Mononuclear cell (primary cell): ENCODE data around the gene CACNA2D3. TPM values are rescaled to one million over a fixed set of nuclear protein-coding genes. Genes with fewer than 3 reads are reported as not detected.

Experiments
- H3K27me3 ChIP-seq: 2 replicates; pipeline ENCODE4 v1.6.0; 2011; ENCODE audit warnings: low read length, control low read depth; ENCODE audit not compliant: insufficient read depth
- H3K4me1 ChIP-seq: 2 replicates; pipeline ENCODE4 v1.5.1; 2011; ENCODE audit warnings: mild to moderate bottlenecking, low read length, control low read depth; ENCODE audit not compliant: insufficient read depth
- H3K4me3 ChIP-seq: 2 replicates; pipeline ENCODE4 v1.5.1; 2011; ENCODE audit warnings: mild to moderate bottlenecking, low read length, moderate library complexity
- H3K9me3 ChIP-seq: 2 replicates; pipeline ENCODE4 v1.5.1; 2011; ENCODE audit warnings: low read depth, mild to moderate bottlenecking, control low read depth, low read length
- total RNA-seq: library from RNA; depleted of rRNA; stranded (reverse); fragments of >200 nt; gene quantifications from one replicate; pipeline ENCODE4 v1.2.3, GENCODE V29; 2012

CACNA2D3 gene
- total RNA-seq, 1 donor: 2.0 TPM

- Histone ChIP-seq H3K4me1 (no peaks in the 10 kb centered on the region), H3K27me3 (no peaks in the 10 kb centered on the region), H3K9me3 (no peaks in the 10 kb centered on the region), H3K4me3 (no peak overlapping the region)
These were observed 574.0 kb downstream of the CACNA2D3 start for GRCh38 chr3:54696313-54696712.

- Histone ChIP-seq H3K27me3 (no peaks in the 10 kb centered on the region), H3K4me1 (no peaks in the 10 kb centered on the region), H3K4me3 (no peak overlapping the region), H3K9me3 (no peaks in the 10 kb centered on the region)
These were observed 575.7 kb downstream of the CACNA2D3 start for GRCh38 chr3:54698054-54698453.

- Histone ChIP-seq H3K27me3 (no peaks in the 10 kb centered on the region), H3K4me3 (no peak overlapping the region), H3K9me3 (no peaks in the 10 kb centered on the region), H3K4me1 (no peaks in the 10 kb centered on the region)
These were observed 581.6 kb downstream of the CACNA2D3 start for GRCh38 chr3:54703923-54704322.

- Histone ChIP-seq H3K4me3 (no peak overlapping the region), H3K27me3 (no peaks in the 10 kb centered on the region), H3K4me1 (no peaks in the 10 kb centered on the region), H3K9me3 (no peaks in the 10 kb centered on the region)
These were observed 583.4 kb downstream of the CACNA2D3 start for GRCh38 chr3:54705730-54706129.

GRCh38 chr3:54706738-54707137 lies 584.4 kb downstream of the CACNA2D3 start:
- no peaks in the 10 kb centered on the region for H3K4me1 ChIP-seq
- H3K27me3 ChIP-seq: no peaks in the 10 kb centered on the region
- no peak overlapping the region for H3K4me3 ChIP-seq
- no peaks in the 10 kb centered on the region for H3K9me3 ChIP-seq

GRCh38 chr3:54709785-54710184 lies 587.4 kb downstream of the CACNA2D3 start:
- no peaks in the 10 kb centered on the region for H3K27me3 ChIP-seq
- H3K4me1 ChIP-seq: no peaks in the 10 kb centered on the region
- no peak overlapping the region for H3K4me3 ChIP-seq
- H3K9me3 ChIP-seq: no peaks in the 10 kb centered on the region

- H3K4me1 ChIP-seq: no peaks in the 10 kb centered on the region
These were observed 588.6 kb downstream of the CACNA2D3 start for GRCh38 chr3:54710954-54711353.

GRCh38 chr3:54712539-54712938 lies 590.2 kb downstream of the CACNA2D3 start:
- H3K4me1 ChIP-seq: no peaks in the 10 kb centered on the region
- H3K27me3 ChIP-seq: no peaks in the 10 kb centered on the region
- H3K9me3 ChIP-seq: no peaks in the 10 kb centered on the region
- H3K4me3 ChIP-seq: no peak overlapping the region

More at GRCh38 chr3:54710954-54711353, 588.6 kb downstream of the CACNA2D3 start:
- Histone ChIP-seq H3K4me3 (no peak overlapping the region), H3K9me3 (no peaks in the 10 kb centered on the region), H3K27me3 (no peaks in the 10 kb centered on the region)

- Histone ChIP-seq H3K27me3 (no peaks in the 10 kb centered on the region), H3K4me3 (no peak overlapping the region), H3K9me3 (no peaks in the 10 kb centered on the region), H3K4me1 (no peaks in the 10 kb centered on the region)
These were observed 590.7 kb downstream of the CACNA2D3 start for GRCh38 chr3:54713031-54713430.

- Histone ChIP-seq H3K4me1 (no peaks in the 10 kb centered on the region), H3K27me3 (no peaks in the 10 kb centered on the region), H3K9me3 (no peaks in the 10 kb centered on the region), H3K4me3 (no peak overlapping the region)
These were observed 591.1 kb downstream of the CACNA2D3 start for GRCh38 chr3:54713455-54713854.

GRCh38 chr3:54714035-54714434 lies 591.7 kb downstream of the CACNA2D3 start:
- no peak overlapping the region for H3K4me3 ChIP-seq
- no peaks in the 10 kb centered on the region for H3K27me3 ChIP-seq
- H3K4me1 ChIP-seq: no peaks in the 10 kb centered on the region
- no peaks in the 10 kb centered on the region for H3K9me3 ChIP-seq

GRCh38 chr3:54717506-54717905 lies 595.2 kb downstream of the CACNA2D3 start:
- Histone ChIP-seq H3K9me3 (no peaks in the 10 kb centered on the region), H3K4me3 (no peak overlapping the region), H3K4me1 (no peaks in the 10 kb centered on the region), H3K27me3 (no peaks in the 10 kb centered on the region)

- Histone ChIP-seq H3K4me1 (no peaks in the 10 kb centered on the region), H3K27me3 (no peaks in the 10 kb centered on the region), H3K9me3 (no peaks in the 10 kb centered on the region)
These were observed 597.6 kb downstream of the CACNA2D3 start for GRCh38 chr3:54719914-54720313.

GRCh38 chr3:54720604-54721003 lies 598.3 kb downstream of the CACNA2D3 start:
- Histone ChIP-seq H3K9me3 (no peaks in the 10 kb centered on the region), H3K27me3 (no peaks in the 10 kb centered on the region), H3K4me3 (no peak overlapping the region), H3K4me1 (no peaks in the 10 kb centered on the region)

More at GRCh38 chr3:54719914-54720313, 597.6 kb downstream of the CACNA2D3 start:
- H3K4me3 ChIP-seq: no peak overlapping the region

GRCh38 chr3:54731732-54732445 lies 609.5 kb downstream of the CACNA2D3 start:
- H3K4me1 ChIP-seq: no peaks in the 10 kb centered on the region
- H3K9me3 ChIP-seq: peaks cover 6% of the 10 kb centered on the region
- no peaks in the 10 kb centered on the region for H3K27me3 ChIP-seq
- H3K4me3 ChIP-seq: no peak overlapping the region
